ENCODE measurements around the gene RAI2.

DNA sequence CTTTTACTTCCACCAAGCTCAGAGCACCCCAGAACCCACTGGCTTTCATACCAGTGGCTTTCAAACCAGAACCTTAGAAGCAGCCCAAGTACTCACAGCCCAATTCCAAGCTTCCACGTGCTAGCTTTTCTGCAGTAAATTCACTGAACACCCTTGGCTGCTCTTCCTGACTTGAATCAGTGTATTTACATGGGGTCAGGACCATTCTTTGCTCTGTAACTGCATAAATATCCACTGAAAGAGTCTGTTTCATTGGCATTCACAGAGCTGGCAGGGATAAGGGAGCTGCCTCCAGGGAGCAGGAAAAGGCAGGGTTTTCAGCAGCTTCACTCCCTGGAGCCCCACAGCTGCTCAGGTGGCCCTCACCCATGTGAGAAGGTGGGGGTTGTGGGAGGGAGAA lies 43.8 kb downstream of the RAI2 start:
- TF ChIP-seq, protein P1, sequence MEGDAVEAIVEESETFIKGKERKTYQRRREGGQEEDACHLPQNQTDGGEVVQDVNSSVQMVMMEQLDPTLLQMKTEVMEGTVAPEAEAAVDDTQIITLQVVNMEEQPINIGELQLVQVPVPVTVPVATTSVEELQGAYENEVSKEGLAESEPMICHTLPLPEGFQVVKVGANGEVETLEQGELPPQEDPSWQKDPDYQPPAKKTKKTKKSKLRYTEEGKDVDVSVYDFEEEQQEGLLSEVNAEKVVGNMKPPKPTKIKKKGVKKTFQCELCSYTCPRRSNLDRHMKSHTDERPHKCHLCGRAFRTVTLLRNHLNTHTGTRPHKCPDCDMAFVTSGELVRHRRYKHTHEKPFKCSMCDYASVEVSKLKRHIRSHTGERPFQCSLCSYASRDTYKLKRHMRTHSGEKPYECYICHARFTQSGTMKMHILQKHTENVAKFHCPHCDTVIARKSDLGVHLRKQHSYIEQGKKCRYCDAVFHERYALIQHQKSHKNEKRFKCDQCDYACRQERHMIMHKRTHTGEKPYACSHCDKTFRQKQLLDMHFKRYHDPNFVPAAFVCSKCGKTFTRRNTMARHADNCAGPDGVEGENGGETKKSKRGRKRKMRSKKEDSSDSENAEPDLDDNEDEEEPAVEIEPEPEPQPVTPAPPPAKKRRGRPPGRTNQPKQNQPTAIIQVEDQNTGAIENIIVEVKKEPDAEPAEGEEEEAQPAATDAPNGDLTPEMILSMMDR (IDR thresholded peaks at IDR 0.05), result no peak
- TF ChIP-seq POLR2A (IDR thresholded peaks at IDR 0.05) (no peak), EP300 (IDR thresholded peaks at IDR 0.05) (no peak)
